ENCODE results near the gene SCRN2.

- TF ChIP-seq CTCF (IDR thresholded peaks at IDR 0.05) (no peak), POLR2A (IDR thresholded peaks at IDR 0.05) (no peak)
These were observed 18.3 kb downstream of the SCRN2 start for GRCh38 chr17:47822785-47823184.
